ENCODE results near the gene TNFRSF6B.

The TNFRSF6B gene

GRCh38 chr20:63734111-63734945 lies 37.9 kb downstream of the TNFRSF6B start:
- Histone ChIP-seq H4K8ac (ENCODE audit: low read depth, low read length) (no peak overlapping the region), H2AFZ (ENCODE audit: low read length) (no peak overlapping the region), H2AK5ac (ENCODE audit: low read depth, low read length) (no peak overlapping the region), H3K36me3 (replicated peaks in 1 of 2; ENCODE audit: control insufficient read depth in 2 of 2, insufficient read depth in 2 of 2, low read length in 2 of 2) (peaks cover 36 to 55% of the 10 kb centered on the region in 2 donors), H3K4me2 (ENCODE audit: insufficient read depth, low read length, poor library complexity, severe bottlenecking) (no peak overlapping the region), H3K27ac (replicated peaks; ENCODE audit: low read length) (no peak overlapping the region), H3K4ac (ENCODE audit: low read length) (no peak overlapping the region), H3K9me3 (replicated peaks in 1 of 2; ENCODE audit: control insufficient read depth in 2 of 2, insufficient read depth in 1 of 2, low read depth in 1 of 2, low read length in 2 of 2) (peaks cover 0 to 3% of the 10 kb centered on the region in 2 donors), H3K27me3 (ENCODE audit: control insufficient read depth in 3 of 3, insufficient read depth in 3 of 3, low read depth in 1 of 3, low read length in 3 of 3) (no peaks in the 10 kb centered on the region), H3K9ac (ENCODE audit: low read depth, low read length, poor library complexity) (peak overlapping the region; percentile 21), H3K4me1 (ENCODE audit: control insufficient read depth in 2 of 2, insufficient read depth in 1 of 2, low read depth in 1 of 2, low read length in 2 of 2) (peaks cover 4 to 15% of the 10 kb centered on the region in 2 donors), H2BK120ac (ENCODE audit: low read depth, low read length) (no peak overlapping the region), H3K23ac (ENCODE audit: low read depth, low read length, poor library complexity) (peak overlapping the region; percentile 34), H4K91ac (ENCODE audit: low read depth, low read length, poor library complexity) (no peak overlapping the region), H3K14ac (ENCODE audit: low read length) (no peak overlapping the region), H3K79me1 (ENCODE audit: low read depth, low read length) (peaks cover 26% of the 10 kb centered on the region), H2BK15ac (ENCODE audit: low read length) (no peak overlapping the region), H3K4me3 (ENCODE audit: low read length in 2 of 2) (peak overlapping the region in 1 of 2 donors; percentile 23), H2BK5ac (ENCODE audit: low read length) (peak overlapping the region; percentile 53), H3K18ac (ENCODE audit: low read length) (no peak overlapping the region), H2BK12ac (ENCODE audit: low read length) (no peak overlapping the region)
- no CpG with 5 or more reads among the region's 25 CpGs for WGBS, 2 donors (ENCODE audit: extremely low coverage in 2 of 2, insufficient read length in 2 of 2, insufficient replicate concordance in 1 of 2)
- no peak for DNase-seq (ENCODE audit: low spot score)

- Histone ChIP-seq H3K23ac (ENCODE audit: low read depth, low read length, poor library complexity) (peak overlapping the region; percentile 34), H4K91ac (ENCODE audit: low read depth, low read length, poor library complexity) (no peak overlapping the region), H3K4me2 (ENCODE audit: insufficient read depth, low read length, poor library complexity, severe bottlenecking) (no peak overlapping the region), H3K27me3 (ENCODE audit: control insufficient read depth in 3 of 3, insufficient read depth in 3 of 3, low read depth in 1 of 3, low read length in 3 of 3) (no peaks in the 10 kb centered on the region), H2BK15ac (ENCODE audit: low read length) (no peak overlapping the region), H2BK12ac (ENCODE audit: low read length) (no peak overlapping the region), H2BK120ac (ENCODE audit: low read depth, low read length) (no peak overlapping the region), H3K4me3 (ENCODE audit: low read length in 2 of 2) (no peak overlapping the region), H3K18ac (ENCODE audit: low read length) (no peak overlapping the region), H3K4me1 (ENCODE audit: control insufficient read depth in 2 of 2, insufficient read depth in 1 of 2, low read depth in 1 of 2, low read length in 2 of 2) (peaks cover 4 to 15% of the 10 kb centered on the region in 2 donors), H2AK5ac (ENCODE audit: low read depth, low read length) (no peak overlapping the region), H2AFZ (ENCODE audit: low read length) (no peak overlapping the region), H3K9me3 (replicated peaks in 1 of 2; ENCODE audit: control insufficient read depth in 2 of 2, insufficient read depth in 1 of 2, low read depth in 1 of 2, low read length in 2 of 2) (peaks cover 0 to 3% of the 10 kb centered on the region in 2 donors), H3K9ac (ENCODE audit: low read depth, low read length, poor library complexity) (peak overlapping the region; percentile 21), H3K36me3 (replicated peaks in 1 of 2; ENCODE audit: control insufficient read depth in 2 of 2, insufficient read depth in 2 of 2, low read length in 2 of 2) (peaks cover 34 to 46% of the 10 kb centered on the region in 2 donors), H3K79me1 (ENCODE audit: low read depth, low read length) (peaks cover 26% of the 10 kb centered on the region), H3K27ac (replicated peaks; ENCODE audit: low read length) (no peak overlapping the region), H3K4ac (ENCODE audit: low read length) (no peak overlapping the region), H2BK5ac (ENCODE audit: low read length) (peak overlapping the region; percentile 53), H3K14ac (ENCODE audit: low read length) (no peak overlapping the region), H4K8ac (ENCODE audit: low read depth, low read length) (no peak overlapping the region)
- no CpG with 5 or more reads among the region's 48 CpGs for WGBS, 2 donors (ENCODE audit: extremely low coverage in 2 of 2, insufficient read length in 2 of 2, insufficient replicate concordance in 1 of 2)
- no peak for DNase-seq (ENCODE audit: low spot score)
These were observed 38.8 kb downstream of the TNFRSF6B start for GRCh38 chr20:63734946-63735858.

GRCh38 chr20:63735859-63736718 lies 39.6 kb downstream of the TNFRSF6B start, which contains the start of gene LIME1:
TSS of gene LIME1 (plus strand) at chr20:63736664. CDS start at chr20:63737550, 886 bp downstream.
- peaks cover 33 to 45% of the 10 kb centered on the region in 2 donors for H3K36me3 ChIP-seq (replicated peaks in 1 of 2; ENCODE audit: control insufficient read depth in 2 of 2, insufficient read depth in 2 of 2, low read length in 2 of 2)
- peaks cover 0 to 3% of the 10 kb centered on the region in 2 donors for H3K9me3 ChIP-seq (replicated peaks in 1 of 2; ENCODE audit: control insufficient read depth in 2 of 2, insufficient read depth in 1 of 2, low read depth in 1 of 2, low read length in 2 of 2)
- peak within 1 kb of the TSS; percentile 75 for H2BK5ac ChIP-seq (ENCODE audit: low read length)
- no CpG with 5 or more reads among the region's 31 CpGs for WGBS, 2 donors (ENCODE audit: extremely low coverage in 2 of 2, insufficient read length in 2 of 2, insufficient replicate concordance in 1 of 2)
- peak within 1 kb of the TSS; percentile 30 for H4K91ac ChIP-seq (ENCODE audit: low read depth, low read length, poor library complexity)
- peaks cover 4 to 16% of the 10 kb centered on the region in 2 donors for H3K4me1 ChIP-seq (ENCODE audit: control insufficient read depth in 2 of 2, insufficient read depth in 1 of 2, low read depth in 1 of 2, low read length in 2 of 2)
- H3K4me3 ChIP-seq (ENCODE audit: low read length in 2 of 2), result no peak within 1 kb of the TSS
- peak within 1 kb of the TSS; percentile 97 for H3K4me2 ChIP-seq (ENCODE audit: insufficient read depth, low read length, poor library complexity, severe bottlenecking)
- H2BK15ac ChIP-seq (ENCODE audit: low read length), result no peak within 1 kb of the TSS
- peak within 1 kb of the TSS; percentile 83 for H3K23ac ChIP-seq (ENCODE audit: low read depth, low read length, poor library complexity)
- no peak within 1 kb of the TSS for H2BK12ac ChIP-seq (ENCODE audit: low read length)
- H3K79me1 ChIP-seq (ENCODE audit: low read depth, low read length), result peaks cover 27% of the 10 kb centered on the region
- DNase-seq (ENCODE audit: low spot score), result no peak
- no peaks in the 10 kb centered on the region for H3K27me3 ChIP-seq (ENCODE audit: control insufficient read depth in 3 of 3, insufficient read depth in 3 of 3, low read depth in 1 of 3, low read length in 3 of 3)
- H2AFZ ChIP-seq (ENCODE audit: low read length), result no peak within 1 kb of the TSS
- no peak within 1 kb of the TSS for H3K4ac ChIP-seq (ENCODE audit: low read length)
- no peak within 1 kb of the TSS for H4K8ac ChIP-seq (ENCODE audit: low read depth, low read length)
- no peak within 1 kb of the TSS for H2BK120ac ChIP-seq (ENCODE audit: low read depth, low read length)
- peak within 1 kb of the TSS; percentile 88 for H2AK5ac ChIP-seq (ENCODE audit: low read depth, low read length)
- H3K27ac ChIP-seq (replicated peaks; ENCODE audit: low read length), result no peak within 1 kb of the TSS
- H3K9ac ChIP-seq (ENCODE audit: low read depth, low read length, poor library complexity), result peak within 1 kb of the TSS; percentile 94
- H3K14ac ChIP-seq (ENCODE audit: low read length), result no peak within 1 kb of the TSS
- peak within 1 kb of the TSS; percentile 48 for H3K18ac ChIP-seq (ENCODE audit: low read length)
